SU-DHL-6 (cell line): ENCODE measurements around the gene NMB.
"Not testable (repeated sequence)": the region's sequence is repeated elsewhere in the genome, so short reads cannot be mapped to it uniquely, and the experiment has no call there.

Experiments used
- EZH2phosphoT487 ChIP-seq: fragments of 200-600 bp; sonication (generic), shearing (Covaris generic); conservative IDR thresholded peaks from 2 replicates; pipeline ENCODE4 v1.6.1; 2018; ENCODE audit warnings: mild to moderate bottlenecking, antibody characterized with exemption, low read length, moderate library complexity, mixed read lengths
- TF ChIP-seq, protein P1 (sequence below): fragments of 200-600 bp; sonication (generic); IDR thresholded peaks from one replicate; pipeline ENCODE4 v1.5.1; 2017; ENCODE audit warnings: antibody characterized with exemption, mild to moderate bottlenecking, low read length, moderate library complexity; ENCODE audit not compliant: insufficient read depth, poor library complexity, severe bottlenecking

DNA sequence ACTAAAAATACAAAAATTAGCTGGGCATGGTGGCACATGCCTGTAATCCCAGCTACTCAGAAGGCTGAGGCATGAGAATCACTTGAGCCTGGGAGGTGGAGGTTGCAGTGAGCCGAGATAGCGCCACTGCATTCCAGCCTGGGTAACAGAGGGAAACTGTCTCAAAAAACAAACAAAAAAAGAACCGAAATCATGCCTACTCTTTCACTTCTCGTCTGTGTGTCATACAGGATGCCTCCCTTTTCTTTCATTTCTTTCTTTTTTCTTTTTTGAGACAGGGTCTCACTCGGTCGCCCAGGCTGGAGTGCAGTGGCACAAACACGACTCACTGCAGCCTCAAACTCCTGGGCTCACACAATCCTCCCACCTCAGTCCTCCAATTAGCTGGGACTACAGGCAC is 28.4 kb upstream of the NMB start:
- TF ChIP-seq, protein P1, sequence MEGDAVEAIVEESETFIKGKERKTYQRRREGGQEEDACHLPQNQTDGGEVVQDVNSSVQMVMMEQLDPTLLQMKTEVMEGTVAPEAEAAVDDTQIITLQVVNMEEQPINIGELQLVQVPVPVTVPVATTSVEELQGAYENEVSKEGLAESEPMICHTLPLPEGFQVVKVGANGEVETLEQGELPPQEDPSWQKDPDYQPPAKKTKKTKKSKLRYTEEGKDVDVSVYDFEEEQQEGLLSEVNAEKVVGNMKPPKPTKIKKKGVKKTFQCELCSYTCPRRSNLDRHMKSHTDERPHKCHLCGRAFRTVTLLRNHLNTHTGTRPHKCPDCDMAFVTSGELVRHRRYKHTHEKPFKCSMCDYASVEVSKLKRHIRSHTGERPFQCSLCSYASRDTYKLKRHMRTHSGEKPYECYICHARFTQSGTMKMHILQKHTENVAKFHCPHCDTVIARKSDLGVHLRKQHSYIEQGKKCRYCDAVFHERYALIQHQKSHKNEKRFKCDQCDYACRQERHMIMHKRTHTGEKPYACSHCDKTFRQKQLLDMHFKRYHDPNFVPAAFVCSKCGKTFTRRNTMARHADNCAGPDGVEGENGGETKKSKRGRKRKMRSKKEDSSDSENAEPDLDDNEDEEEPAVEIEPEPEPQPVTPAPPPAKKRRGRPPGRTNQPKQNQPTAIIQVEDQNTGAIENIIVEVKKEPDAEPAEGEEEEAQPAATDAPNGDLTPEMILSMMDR = not testable (repeated sequence)
- TF ChIP-seq EZH2phosphoT487 = not testable (repeated sequence)
